Stimulated activated CD8-positive, alpha-beta memory T cell treated with anti-CD3 and anti-CD28 coated beads, Interleukin-2, amount 100 ng/mL, for 1 hour (primary cell): ENCODE data around the gene KRT86.
"Not testable (repeated sequence)": the region's sequence is repeated elsewhere in the genome, so short reads cannot be mapped to it uniquely, and the experiment has no call there.

Source experiments
- DNase-seq, 2 donors: peaks; one replicate each; pipeline ENCODE4 v3.0.0-alpha.2; 2020; ENCODE audit warnings: low read depth in 2 of 2

Gene KRT86

DNA sequence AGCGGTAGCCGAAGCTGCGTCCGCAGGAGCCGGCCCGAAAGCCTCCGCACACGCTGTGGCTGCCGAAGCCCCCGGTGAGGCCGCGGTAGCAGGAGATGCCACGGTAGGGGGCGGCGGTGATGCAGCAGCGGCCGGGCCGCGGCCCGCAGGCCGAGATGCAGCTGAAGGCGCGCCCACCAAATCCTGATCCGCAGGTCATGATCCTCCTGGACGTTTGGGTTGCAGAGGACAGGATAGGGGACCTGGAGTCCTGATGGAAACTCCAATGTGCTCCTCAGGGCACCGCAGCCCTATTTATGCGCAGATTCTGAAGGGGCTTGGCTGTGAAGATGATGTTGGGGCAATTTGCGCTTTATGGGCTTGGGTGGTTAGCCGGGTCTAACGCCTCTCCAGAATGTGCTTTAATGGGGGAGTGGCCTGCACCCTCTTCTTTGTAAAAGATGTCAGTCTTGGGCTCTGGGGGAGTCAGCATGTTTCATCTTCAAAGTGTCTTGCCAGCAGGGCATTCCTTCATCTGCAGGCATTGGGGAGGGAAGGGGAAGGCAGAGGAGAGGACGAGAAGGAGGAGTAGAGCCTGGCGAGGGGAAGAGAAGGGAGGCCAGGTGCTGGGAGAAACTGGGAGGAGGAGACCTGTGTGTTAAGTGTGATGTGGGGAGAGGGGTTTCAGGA is 17.0 kb downstream of the KRT86 start, which contains the start of gene KRT81:
KRT81 (minus strand) TSS at position 268 of the 669 bp plus-strand sequence; CDS start at position 199, 69 bp downstream.
- DNase-seq = no peak

DNA sequence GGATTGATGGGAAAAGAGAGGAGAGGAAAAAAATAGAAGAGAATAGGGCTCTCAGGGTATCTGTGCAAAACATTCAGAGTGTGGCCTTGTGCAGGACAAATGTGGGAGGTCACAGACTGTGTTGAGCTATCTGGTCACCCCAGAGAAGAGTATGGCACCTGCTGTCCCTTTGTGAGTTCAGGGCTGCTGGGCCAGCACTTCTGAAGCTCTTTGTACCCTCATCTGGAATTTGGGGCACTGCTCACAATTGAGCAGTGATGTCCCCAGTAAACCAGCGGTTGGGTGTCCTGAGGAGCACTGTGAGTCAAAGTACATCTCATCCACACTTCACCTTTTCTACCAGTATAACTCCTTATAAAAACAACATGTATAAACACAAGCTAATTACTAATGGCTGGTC is 19.5 kb downstream of the KRT86 start:
- DNase-seq = no peak

DNA sequence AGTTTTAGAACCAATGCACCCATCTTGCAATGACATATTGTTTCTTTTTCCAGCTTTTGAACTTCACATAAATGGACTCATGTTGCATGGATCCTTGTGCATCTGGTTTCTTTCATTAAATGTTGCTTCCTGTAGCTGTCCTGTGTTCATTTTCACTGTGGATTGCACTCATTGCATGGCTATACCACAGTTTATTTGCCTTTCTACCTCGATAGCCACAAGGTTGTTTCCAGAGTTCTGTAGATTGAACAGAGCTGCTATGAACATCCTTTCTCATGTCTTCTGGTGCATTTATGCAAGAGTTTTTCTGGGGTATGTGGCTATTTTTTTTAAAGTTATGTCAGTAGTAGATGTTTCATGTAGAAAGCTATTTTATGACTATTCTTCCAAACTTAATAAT is 20.4 kb downstream of the KRT86 start:
- DNase-seq = no peak

DNA sequence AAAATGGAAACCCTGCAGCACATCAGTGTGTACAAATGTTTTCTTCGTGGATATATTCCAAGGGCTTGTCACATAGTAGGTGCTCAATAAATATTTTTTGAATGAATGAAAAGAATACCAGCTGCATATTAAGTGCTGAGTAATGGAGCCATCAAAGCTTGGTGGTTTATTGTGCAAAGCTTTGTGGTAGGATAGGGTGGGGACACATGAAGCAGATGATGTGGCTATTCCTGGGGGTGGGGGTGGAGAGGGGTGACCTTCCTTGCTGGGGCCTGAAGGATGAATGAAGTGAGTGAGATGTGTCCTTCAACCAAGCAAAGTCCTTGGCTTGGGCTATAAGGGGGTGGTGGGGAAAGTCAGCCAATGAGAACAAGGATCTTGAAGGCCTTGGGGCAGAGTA is 21.2 kb downstream of the KRT86 start:
- no peak for DNase-seq

DNA sequence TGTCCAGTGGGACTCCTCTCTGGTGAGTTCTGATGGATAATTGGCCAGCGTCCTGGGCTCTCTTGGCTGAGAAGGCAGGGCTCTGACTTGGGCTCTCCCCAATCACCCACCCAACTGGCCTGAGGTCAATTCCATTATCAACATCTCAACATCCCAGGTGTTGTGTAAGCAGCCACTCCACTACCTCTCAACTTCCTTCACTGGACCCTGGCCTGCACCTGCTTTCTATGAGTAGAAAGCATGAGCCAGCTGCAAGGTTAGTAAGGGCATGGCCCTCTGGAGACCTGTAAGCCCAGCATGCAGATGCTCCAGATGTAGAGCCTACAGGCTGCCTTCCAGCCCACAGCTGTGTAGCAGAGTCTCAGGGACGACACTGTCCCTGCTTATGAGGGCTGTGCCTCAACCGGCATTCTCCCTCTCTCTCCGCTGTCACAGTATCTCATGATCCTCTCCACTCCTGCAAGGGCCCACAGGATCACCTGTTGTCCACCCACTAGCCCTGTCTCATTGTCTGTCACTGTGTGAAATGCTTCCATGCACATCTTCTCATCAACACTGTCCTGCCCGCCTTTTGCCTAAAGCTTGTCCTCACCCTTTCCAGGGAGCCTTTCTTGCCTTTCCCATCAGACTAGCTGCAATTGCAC is 22.2 kb downstream of the KRT86 start:
- no peak for DNase-seq

DNA sequence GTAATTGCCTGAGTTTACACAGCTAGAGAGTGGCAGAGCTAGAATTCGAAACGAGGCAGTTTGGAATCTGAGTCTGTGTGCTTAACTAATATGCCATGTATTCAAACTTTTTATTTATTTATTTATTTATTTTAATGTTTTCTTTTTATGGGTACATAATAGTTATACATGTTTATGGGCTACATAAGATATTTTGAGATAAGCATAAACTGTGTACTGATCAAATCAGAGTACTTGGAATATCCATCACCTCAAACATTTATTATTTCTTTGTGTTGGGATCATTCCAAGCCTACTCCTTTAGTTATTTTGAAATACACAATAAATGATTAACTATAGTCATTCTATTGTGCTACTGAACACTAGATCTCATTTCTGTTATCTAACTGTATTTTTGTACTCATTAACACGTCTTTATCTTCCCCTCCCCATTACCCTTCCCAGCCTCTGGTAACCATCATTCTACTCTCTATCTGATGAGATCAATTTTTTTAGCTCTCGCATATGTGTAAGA is 24.3 kb downstream of the KRT86 start:
- DNase-seq = no peak

DNA sequence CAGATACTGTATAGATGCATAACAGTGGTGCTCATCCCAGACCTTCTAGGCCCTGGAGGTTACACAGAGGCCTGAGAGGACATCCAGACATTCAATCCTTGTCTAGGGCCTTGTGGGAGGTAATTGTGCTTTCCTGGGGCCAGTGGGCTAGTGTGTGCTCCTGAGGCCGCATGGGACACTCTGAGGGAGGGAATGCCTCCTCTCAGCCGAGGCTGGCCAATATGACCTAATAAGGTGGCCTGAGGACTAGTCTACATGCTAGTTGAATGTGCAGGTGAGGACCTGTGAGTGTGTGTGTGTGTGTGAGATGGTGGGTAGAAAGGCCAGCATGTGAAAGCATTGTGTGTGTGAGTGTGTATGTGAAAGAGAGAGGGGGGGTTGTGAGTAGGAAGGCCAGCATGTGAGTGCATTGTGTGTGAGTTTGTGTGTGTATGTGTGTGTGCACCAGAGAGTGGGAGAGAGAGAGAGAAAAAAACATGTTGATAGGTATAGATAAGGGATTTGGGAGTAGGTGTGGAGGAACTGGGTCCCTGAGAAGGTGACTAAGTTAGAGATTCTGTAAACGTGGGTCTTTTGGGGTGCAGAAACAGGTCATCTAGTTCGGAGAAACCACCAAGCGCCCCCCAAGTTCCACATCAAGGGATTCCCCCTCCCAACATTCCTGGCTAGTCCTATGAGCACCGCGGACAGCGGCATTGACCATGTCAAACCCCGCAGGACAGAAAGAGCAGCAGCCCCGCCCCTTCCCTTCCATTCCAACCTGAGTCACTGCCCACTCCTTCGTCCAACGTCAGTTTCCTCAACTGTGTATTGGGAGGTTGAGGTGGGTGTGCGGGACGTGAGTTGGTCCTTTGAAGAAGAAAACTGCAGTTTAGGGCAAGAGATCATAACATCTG is 26.6 kb downstream of the KRT86 start:
- DNase-seq = no peak

DNA sequence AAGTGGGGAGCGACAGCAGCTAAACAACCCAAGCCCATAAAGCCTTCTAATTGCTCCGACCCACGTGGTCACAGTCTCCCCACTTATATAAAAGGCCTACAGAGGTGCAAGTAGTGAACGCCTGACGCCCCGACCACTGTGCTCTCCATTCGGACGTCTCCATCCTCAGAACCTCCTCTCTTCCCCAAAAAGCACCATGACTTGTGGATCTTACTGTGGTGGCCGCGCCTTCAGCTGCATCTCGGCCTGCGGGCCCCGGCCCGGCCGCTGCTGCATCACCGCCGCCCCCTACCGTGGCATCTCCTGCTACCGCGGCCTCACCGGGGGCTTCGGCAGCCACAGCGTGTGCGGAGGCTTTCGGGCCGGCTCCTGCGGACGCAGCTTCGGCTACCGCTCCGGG is 27.3 kb downstream of the KRT86 start:
- DNase-seq = not testable (repeated sequence)

DNA sequence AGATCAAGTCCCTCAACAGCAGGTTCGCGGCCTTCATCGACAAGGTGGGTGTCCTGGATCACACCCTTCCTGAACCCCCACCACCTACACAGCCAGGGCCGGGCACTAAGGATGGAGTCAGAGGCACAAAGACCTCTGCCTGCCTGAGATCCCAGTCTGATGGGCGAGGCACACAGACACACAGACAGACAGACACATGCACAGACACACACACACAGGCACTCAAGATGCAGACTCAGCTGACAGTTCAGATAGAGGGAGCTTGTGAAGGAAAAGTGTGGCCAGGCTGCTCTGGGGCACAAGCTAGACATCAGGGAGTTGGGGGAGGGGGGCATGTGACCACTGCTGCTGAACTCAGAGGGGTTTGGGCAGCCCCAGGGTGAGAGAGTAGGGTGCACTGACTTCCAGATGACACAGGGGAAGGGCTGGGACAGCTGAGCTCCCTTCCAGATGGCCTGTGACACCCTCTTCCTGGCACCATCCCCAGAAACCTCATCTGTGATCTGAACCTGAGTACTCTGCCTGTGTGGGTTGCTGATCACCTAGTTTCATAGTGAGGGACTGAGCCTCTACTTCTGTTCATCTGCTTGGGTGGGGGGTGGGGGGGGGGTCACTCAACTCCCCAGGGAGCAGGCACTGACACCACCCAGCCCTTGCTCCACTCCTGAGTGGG is 27.9 kb downstream of the KRT86 start:
- DNase-seq = not testable (repeated sequence)

DNA sequence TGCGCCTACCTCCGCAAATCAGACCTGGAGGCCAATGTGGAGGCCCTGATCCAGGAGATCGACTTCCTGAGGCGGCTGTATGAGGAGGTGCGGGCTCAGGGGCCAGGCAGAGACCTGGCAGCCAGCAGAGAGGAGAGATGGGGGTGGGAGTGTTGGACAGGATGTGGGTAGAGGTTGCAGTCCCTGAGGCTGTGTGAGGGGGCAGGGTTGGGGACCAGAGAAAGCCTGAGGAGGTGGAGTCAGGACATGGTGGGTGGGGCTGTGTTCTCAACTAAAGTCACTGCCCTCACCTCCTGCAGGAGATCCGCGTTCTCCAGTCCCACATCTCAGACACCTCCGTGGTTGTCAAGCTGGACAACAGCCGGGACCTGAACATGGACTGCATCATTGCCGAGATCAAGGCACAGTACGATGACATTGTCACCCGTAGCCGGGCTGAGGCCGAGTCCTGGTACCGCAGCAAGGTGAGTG is 30.5 kb downstream of the KRT86 start:
- DNase-seq = not testable (repeated sequence)

DNA sequence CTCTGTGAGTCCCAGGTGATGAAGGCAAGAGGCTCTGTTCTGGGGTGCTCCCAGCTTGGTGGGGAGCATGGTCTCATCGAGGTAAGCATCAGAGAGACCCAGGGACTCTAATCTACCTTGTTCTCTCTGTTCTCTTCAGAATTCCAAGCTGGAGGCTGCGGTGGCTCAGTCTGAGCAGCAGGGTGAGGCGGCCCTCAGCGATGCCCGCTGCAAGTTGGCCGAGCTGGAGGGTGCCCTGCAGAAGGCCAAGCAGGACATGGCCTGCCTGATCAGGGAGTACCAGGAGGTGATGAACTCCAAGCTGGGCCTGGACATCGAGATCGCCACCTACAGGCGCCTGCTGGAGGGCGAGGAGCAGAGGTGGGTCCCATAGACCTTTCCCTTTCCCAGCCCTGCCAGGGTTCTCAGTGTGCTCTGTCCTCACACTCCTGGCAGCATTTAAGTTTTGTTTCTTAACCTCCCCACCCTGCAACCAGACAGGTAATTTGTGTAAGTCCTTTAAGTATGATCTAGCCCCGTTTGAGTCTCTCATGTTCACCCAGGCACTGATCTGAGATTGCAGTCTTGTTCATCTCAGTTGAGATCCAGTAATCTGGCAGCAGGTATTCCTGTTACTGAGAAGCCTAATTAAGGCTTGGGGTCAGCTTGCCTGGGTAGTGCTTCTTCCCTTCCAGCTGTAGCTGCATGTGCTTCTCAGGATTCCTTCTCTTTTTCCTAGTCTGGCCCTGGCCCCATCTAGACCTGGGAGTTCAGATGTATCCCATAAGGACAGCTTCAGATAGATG is 31.7 kb downstream of the KRT86 start:
- DNase-seq = no peak

DNA sequence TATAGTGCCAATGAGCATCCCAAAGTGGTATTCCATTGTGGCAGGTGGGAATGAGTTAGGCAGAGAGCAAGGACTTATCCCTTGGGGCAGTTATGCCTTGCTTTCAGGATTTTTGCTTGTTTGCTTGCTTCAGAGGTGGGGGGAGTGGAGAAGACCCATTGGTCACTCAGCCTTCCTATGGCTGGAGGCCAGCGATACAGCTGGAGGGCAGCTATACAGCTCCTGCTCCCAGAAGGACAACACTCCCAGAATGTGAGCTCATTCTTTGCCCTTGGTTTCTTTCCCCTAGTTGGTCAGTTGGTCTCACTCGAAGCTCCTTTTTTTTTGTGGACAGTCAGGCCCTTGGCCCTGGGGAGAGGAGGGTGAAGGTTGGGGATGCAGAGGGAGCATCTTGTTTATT is 32.3 kb downstream of the KRT86 start:
- no peak for DNase-seq

DNA sequence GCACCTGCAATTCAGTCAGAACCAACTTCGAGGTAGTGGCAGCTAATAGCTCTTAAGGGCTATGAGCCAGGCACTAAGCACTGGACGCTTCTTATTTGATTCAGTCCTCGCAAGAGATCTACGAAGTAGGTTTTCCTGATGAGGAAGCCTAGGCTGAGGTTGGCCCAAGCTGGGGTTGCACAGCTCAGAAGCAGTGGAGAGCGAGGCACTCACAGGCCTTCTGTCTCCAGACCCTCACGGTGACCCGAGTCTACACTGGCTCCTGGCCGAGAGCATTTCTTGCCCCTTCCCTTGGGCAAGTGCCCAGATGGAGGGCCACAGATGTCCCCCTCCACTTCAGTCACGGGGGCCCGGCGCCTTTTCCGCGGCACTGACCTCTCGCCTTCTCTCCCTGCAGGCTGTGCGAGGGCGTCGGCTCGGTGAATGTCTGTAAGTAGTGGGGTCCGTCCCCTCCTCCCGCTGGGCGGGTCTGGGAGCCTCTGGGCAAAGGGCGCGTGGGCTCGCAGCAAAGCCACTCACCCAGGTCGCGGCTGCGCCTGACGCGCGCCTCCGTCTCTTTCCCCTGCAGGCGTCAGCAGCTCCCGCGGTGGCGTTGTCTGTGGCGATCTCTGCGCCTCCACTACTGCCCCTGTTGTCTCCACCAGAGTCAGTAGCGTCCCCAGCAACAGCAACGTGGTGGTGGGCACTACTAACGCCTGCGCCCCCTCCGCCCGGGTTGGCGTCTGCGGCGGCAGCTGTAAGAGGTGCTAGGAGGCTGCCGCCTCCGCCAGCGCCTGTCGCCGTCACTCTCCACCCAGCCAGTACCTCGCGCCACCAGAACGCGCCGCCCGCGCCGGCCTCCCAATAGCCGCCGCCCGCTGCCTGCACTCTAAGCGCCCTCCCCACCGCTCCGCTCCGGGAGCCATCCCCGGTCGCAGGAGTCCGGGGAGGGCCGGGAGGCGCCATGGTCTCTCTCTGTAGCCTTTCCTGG is 33.7 kb downstream of the KRT86 start:
- peak; percentile 4 to 14 for DNase-seq

DNA sequence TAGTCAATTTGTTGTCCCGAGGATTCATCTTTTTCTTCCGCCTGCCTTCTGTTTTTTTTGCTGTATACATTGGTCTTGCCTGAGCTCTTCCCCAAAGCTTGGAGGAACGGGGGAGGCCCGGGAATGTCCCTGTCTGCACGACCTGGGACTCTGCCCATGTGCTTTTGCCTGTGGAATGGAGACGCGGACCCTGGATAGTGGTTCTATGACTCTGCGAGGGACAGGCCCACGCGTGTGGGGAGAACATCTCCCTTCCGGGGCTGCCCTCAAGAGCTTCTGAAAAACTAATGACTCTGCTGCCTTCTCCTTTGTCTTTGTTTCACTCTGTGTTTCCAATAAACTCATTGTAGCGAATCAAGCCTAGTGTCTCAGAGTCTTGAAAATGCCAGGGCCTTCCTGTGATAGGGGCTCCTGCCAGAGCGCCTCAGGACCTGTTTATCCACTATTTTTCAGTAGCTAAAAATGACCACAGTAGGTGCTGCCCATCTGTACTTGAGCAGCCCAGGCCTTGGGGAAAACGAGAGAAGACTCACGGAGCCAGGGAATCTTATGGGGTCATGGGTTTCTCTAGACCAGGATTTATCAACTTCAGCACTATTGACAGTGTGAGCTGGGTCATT is 34.5 kb downstream of the KRT86 start:
- no peak for DNase-seq

DNA sequence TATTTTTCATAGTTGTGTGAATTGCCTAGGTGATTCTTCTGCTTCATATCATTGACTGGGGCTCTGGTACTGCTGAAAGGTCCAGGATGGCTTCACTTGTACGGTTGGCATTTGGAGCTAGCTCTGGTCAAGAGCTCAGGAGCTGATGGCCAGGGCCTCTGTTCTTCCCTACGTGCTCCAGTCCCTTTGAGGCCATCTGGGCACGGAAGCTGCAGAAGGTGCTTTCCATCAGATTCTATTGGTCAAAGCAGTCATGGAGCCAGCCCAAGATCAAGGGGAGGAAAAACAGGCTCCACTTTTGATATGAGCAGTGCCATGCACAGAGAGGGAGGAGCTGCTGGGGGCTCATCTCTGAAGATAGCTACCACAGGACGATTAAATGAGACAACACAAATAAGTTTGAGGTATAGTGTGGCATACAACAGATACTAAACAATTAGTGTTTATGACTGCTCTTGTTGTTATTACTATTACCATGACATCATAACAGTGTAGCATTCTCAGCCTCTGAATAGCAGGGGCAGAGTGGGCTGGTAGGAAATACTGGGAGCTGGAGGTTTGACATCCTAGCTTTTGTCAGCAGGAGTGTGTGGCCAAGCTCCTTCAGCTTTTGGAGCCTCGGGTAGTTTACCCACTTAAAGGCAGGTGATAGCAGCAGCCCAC is 36.3 kb downstream of the KRT86 start:
- no peak for DNase-seq

DNA sequence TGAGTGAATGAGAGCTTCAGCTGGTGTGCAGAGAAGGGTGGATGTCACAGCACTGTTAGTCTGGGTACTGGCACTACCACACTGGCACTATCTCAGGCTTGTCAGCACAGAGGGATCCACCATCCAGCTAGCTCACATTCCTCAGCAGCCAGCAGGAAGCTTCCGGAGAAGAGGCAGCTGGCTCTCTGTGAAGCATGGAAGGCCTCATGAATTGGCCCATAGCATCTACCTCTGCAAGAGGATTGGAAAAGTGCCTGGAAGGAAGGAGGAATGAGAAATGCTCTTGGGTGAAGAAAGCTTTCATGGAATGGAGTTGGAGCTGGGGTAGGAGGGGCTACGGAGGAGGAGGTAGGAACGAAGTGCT is 36.8 kb downstream of the KRT86 start:
- DNase-seq = no peak

DNA sequence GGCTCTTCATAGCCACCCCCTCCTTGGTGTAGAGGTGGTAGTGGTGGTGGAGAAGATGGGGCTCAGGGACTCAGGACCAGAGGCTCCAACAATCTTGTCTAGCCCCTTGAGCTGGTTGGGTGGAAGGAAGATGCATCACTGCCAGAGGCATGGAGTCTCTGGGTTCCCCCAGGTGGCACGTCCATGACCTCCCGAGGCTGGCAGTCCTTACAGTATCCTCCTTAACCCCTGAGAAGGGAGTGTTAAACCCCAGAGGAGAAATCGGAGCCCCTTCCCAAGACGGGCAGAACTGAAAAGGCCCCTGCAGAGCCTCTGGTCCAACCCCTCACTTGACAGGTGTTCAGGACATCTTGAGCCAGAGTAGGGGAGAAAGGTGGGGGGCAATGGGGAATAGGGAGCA is 37.6 kb downstream of the KRT86 start:
- no peak for DNase-seq

DNA sequence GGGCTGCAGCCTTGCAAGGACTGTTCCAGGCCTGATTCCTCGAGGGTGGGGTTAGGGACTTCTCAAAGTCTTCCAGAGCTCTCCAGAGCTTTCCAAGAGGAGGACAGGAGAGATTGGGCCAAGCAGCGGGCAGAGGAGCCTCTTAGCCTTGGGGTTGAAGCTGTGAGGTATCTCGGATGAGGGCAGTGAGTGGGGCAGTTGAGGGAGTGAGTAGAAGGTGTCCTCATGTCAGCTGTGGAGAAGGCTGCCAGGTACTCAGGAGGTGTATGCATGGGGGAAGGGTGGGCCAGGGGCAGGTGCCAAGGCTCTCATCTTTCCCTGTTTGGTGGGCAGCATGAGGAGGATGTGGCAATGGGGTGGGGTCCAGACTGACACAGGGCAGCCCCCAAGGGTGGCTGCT is 39.0 kb downstream of the KRT86 start:
- DNase-seq = no peak

DNA sequence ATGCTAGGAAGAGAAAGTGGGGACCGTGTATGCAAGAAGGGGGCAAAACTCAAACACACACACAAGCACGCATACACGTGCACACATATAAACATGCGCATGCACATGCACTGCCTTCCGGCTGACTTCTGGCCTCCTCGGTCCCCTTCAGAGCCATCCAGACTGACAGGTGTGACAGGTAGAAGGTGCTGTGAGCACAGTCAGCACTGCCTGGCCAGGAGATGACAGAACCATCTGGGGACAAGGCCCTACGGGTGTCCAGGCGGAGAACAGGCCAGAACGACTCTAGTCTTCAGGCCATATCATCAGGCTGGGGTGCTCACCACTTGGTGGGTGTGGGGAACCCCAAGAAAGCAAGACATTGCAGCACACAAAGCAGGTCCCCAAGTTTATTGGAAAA is 39.5 kb downstream of the KRT86 start:
- no peak for DNase-seq
